Small intestine (tissue), 7 donors: ENCODE results near the gene CRNKL1. TPM values are rescaled to one million over a fixed set of nuclear protein-coding genes. Genes with fewer than 3 reads are reported as not detected.

ENCODE experiments used
- DNase-seq, 2 donors: peaks; one replicate each; pipeline versions ENCODE4 v3.0.0 to v3.0.0-alpha.2; 2013
- FAIRE-seq: peaks from 2 replicates; lab custom pipeline; 2012; peaks lifted over from hg19 to GRCh38; lab: Jason Lieb, UNC
- H3K27ac ChIP-seq, 3 donors: one replicate each; pipeline ENCODE4 v1.5.1; 2013; ENCODE audit warnings: low read length in 2 of 3, mild to moderate bottlenecking in 2 of 3, control low read depth in 1 of 3, inconsistent platforms in 1 of 3, low read depth in 1 of 3, moderate library complexity in 1 of 3
- H3K27me3 ChIP-seq, 3 donors: one replicate each; pipeline ENCODE4 v1.6.1; 2013; ENCODE audit warnings: low read length in 3 of 3, inconsistent platforms in 1 of 3; ENCODE audit not compliant: control insufficient read depth in 3 of 3, insufficient read depth in 3 of 3
- H3K36me3 ChIP-seq, 3 donors: one replicate each; pipeline ENCODE4 v1.6.1; 2013; ENCODE audit warnings: low read length in 3 of 3, inconsistent platforms in 1 of 3, low read depth in 1 of 3, mild to moderate bottlenecking in 1 of 3, moderate library complexity in 1 of 3; ENCODE audit not compliant: control insufficient read depth in 3 of 3, insufficient read depth in 2 of 3
- H3K4me1 ChIP-seq, 3 donors: one replicate each; pipeline ENCODE4 v1.6.1; 2013; ENCODE audit warnings: low read length in 2 of 3, inconsistent platforms in 1 of 3, low read depth in 1 of 3, mild to moderate bottlenecking in 1 of 3, moderate library complexity in 1 of 3; ENCODE audit not compliant: control insufficient read depth in 3 of 3, insufficient read depth in 2 of 3
- H3K4me3 ChIP-seq, 3 donors: one replicate each; pipeline ENCODE4 v1.5.1; 2013; ENCODE audit warnings: low read length in 3 of 3, control low read depth in 1 of 3, inconsistent platforms in 1 of 3, low read depth in 1 of 3, mild to moderate bottlenecking in 1 of 3, moderate library complexity in 1 of 3
- H3K9me3 ChIP-seq, 2 donors: one replicate each; pipeline ENCODE4 v1.6.1; 2013; ENCODE audit warnings: low read depth in 1 of 2, low read length in 1 of 2; ENCODE audit not compliant: control insufficient read depth in 2 of 2, insufficient read depth in 1 of 2
- WGBS, 3 donors: extraction: QIAGEN DNeasy Blood & Tissue Kit; methylation state at CpG; one replicate each; pipeline ENCODE4 v1.1.7; 2013; 5-methylcytosine and 5-hydroxymethylcytosine counted together
- polyA plus RNA-seq, 4 donors: library from polyadenylated mRNA; stranded (reverse) in 3 of 4; unstranded in 1 of 4; fragments of 200-250 nt in 3 of 4; fragments of 120-200 nt in 1 of 4; gene quantifications; one replicate each; pipeline versions ENCODE4 v1.2.1 to v1.2.3, GENCODE V29; 2013
- donor health status: healthy with polysubstance abuse.
- donor health status: control.
- donor health status: control.
- donor health status: Bipolar disorder and iron deficiency.
- donor health status: healthy.

The CRNKL1 gene
- polyA plus RNA-seq, 4 donors = 11.9 to 29.3 (median 15.0) TPM

- no peaks in the 10 kb centered on the region for H3K27me3 ChIP-seq
- H3K36me3 ChIP-seq = peaks cover 8 to 52% (median 14%) of the 10 kb centered on the region in 3 donors
- H3K9me3 ChIP-seq = no peaks in the 10 kb centered on the region
- peaks cover 0 to 5% (median 0%) of the 10 kb centered on the region in 3 donors for H3K4me1 ChIP-seq
- peak overlapping the region in 1 of 3 donors; percentile 21 for H3K27ac ChIP-seq
- FAIRE-seq = no peak
- no peak for DNase-seq
- WGBS, 3 donors = 82 to 86% (median 83%) methylated on average over 14 of the region's 14 CpGs
- H3K4me3 ChIP-seq = no peak overlapping the region
Observed at GRCh38 chr20:20000211-20000968, 51.9 kb downstream of the CRNKL1 start.

GRCh38 chr20:19998990-19999705 is 53.1 kb downstream of the CRNKL1 start:
- Histone ChIP-seq H3K36me3 (peaks cover 8 to 56% (median 14%) of the 10 kb centered on the region in 3 donors), H3K4me1 (peaks cover 0 to 13% (median 0%) of the 10 kb centered on the region in 3 donors), H3K4me3 (no peak overlapping the region), H3K27ac (no peak overlapping the region), H3K27me3 (no peaks in the 10 kb centered on the region), H3K9me3 (no peaks in the 10 kb centered on the region)
- WGBS, 3 donors = 72 to 80% (median 78%) methylated on average over 7 of the region's 7 CpGs
- no peak for DNase-seq
- no peak for FAIRE-seq

- peaks cover 0 to 22% (median 7%) of the 10 kb centered on the region in 3 donors for H3K4me1 ChIP-seq
- no peaks in the 10 kb centered on the region for H3K9me3 ChIP-seq
- H3K4me3 ChIP-seq = no peak overlapping the region
- no peaks in the 10 kb centered on the region for H3K27me3 ChIP-seq
- H3K36me3 ChIP-seq = peaks cover 8 to 50% (median 16%) of the 10 kb centered on the region in 3 donors
- H3K27ac ChIP-seq = no peak overlapping the region
- FAIRE-seq (no peak), DNase-seq (no peak)
- WGBS, 3 donors = 57 to 85% (median 77%) methylated on average over 9 of the region's 9 CpGs
Observed at GRCh38 chr20:19996917-19997316, 55.3 kb downstream of the CRNKL1 start.

- Histone ChIP-seq H3K36me3 (peaks cover 8 to 50% (median 18%) of the 10 kb centered on the region in 3 donors), H3K27ac (no peak overlapping the region), H3K27me3 (no peaks in the 10 kb centered on the region), H3K4me3 (no peak overlapping the region), H3K4me1 (peaks cover 0 to 22% (median 7%) of the 10 kb centered on the region in 3 donors), H3K9me3 (no peaks in the 10 kb centered on the region)
- 80 to 88% (median 88%) methylated on average over 8 of the region's 8 CpGs for WGBS, 3 donors
- FAIRE-seq (no peak), DNase-seq (no peak)
Observed at GRCh38 chr20:19996222-19996621, 56.0 kb downstream of the CRNKL1 start.

GRCh38 chr20:19995220-19995863 is 56.9 kb downstream of the CRNKL1 start:
- Histone ChIP-seq H3K4me1 (peaks cover 0 to 24% (median 7%) of the 10 kb centered on the region in 3 donors), H3K27ac (no peak overlapping the region)

GRCh38 chr20:19993958-19994669 is 58.2 kb downstream of the CRNKL1 start:
- Histone ChIP-seq H3K4me1 (peaks cover 0 to 24% (median 7%) of the 10 kb centered on the region in 3 donors), H3K36me3 (peaks cover 3 to 43% (median 18%) of the 10 kb centered on the region in 3 donors), H3K27me3 (no peaks in the 10 kb centered on the region), H3K4me3 (no peak overlapping the region), H3K27ac (peak overlapping the region in 2 of 3 donors; percentile 2 to 80), H3K9me3 (no peaks in the 10 kb centered on the region)
- DNase-seq (no peak), FAIRE-seq (no peak)
- 62 to 78% (median 75%) methylated on average over 12 of the region's 12 CpGs for WGBS, 3 donors

More at GRCh38 chr20:19995220-19995863, 56.9 kb downstream of the CRNKL1 start:
- H3K9me3 ChIP-seq = no peaks in the 10 kb centered on the region
- H3K4me3 ChIP-seq = no peak overlapping the region
- peaks cover 8 to 43% (median 18%) of the 10 kb centered on the region in 3 donors for H3K36me3 ChIP-seq
- FAIRE-seq = no peak
- no peaks in the 10 kb centered on the region for H3K27me3 ChIP-seq
- 35 to 44% (median 37%) methylated on average over 5 of the region's 5 CpGs for WGBS, 3 donors
- DNase-seq = peak; percentile 45 to 70

GRCh38 chr20:19992996-19993908 is 59.0 kb downstream of the CRNKL1 start:
- FAIRE-seq (no peak), DNase-seq (peak; percentile 34 to 90)

More at GRCh38 chr20:19992996-19993908, 59.0 kb downstream of the CRNKL1 start:
- Histone ChIP-seq H3K36me3 (peaks cover 3 to 34% (median 17%) of the 10 kb centered on the region in 3 donors), H3K4me1 (peaks cover 0 to 24% (median 7%) of the 10 kb centered on the region in 3 donors), H3K9me3 (no peaks in the 10 kb centered on the region), H3K27ac (peak overlapping the region in 2 of 3 donors; percentile 77 to 80), H3K27me3 (no peaks in the 10 kb centered on the region), H3K4me3 (no peak overlapping the region)
- WGBS, 3 donors = 42 to 55% (median 49%) methylated on average over 14 of the region's 14 CpGs
